GM23338 (cell line): Measurements from ENCODE around the gene POLR1A. TPM values are rescaled to one million over a fixed set of nuclear protein-coding genes. Genes with fewer than 3 reads are reported as not detected.

Source experiments
- ATAC-seq: fragments of 200-7000 bp; cut with Tn5 transposase; 3 replicates; pipeline ENCODE4 v1.9.1; 2020
- DNase-seq: peaks from one replicate; pipeline ENCODE4 v3.0.0-alpha.2; 2015; ENCODE audit warnings: low spot score
- H2AFZ ChIP-seq: fragments of 200-600 bp; sonication (generic); 2 replicates; pipeline ENCODE4 v1.8.0; 2016; ENCODE audit warnings: antibody characterized with exemption, mild to moderate bottlenecking, moderate library complexity
- H3F3A ChIP-seq: fragments of 200-600 bp; sonication (generic); replicated peaks from 2 replicates; pipeline ENCODE4 v1.8.0; 2017; ENCODE audit warnings: antibody characterized with exemption, mixed run types, low read depth
- H3K27ac ChIP-seq: fragments of 200-600 bp; sonication (generic); 2 replicates; pipeline ENCODE4 v1.6.1; 2016; ENCODE audit warnings: low read depth
- H3K27me3 ChIP-seq: fragments of 200-600 bp; sonication (generic); 2 replicates; pipeline ENCODE4 v1.8.0; 2016; ENCODE audit warnings: mild to moderate bottlenecking, mixed run types, moderate library complexity; ENCODE audit not compliant: insufficient read depth
- H3K36me3 ChIP-seq: fragments of 200-600 bp; sonication (generic); 2 replicates; pipeline ENCODE4 v1.8.0; 2016; ENCODE audit warnings: mild to moderate bottlenecking; ENCODE audit not compliant: insufficient read depth
- H3K4me1 ChIP-seq: fragments of 200-600 bp; sonication (generic); 2 replicates; pipeline ENCODE4 v1.8.0; 2016; ENCODE audit warnings: mild to moderate bottlenecking, moderate library complexity; ENCODE audit not compliant: insufficient read depth
- H3K4me2 ChIP-seq: fragments of 200-600 bp; sonication (generic); 2 replicates; pipeline ENCODE4 v1.7.1; 2017; ENCODE audit warnings: mixed run types
- H3K4me3 ChIP-seq: fragments of 200-600 bp; sonication (generic); 2 replicates; pipeline ENCODE4 v1.6.1; 2016; ENCODE audit warnings: mixed run types
- H3K79me2 ChIP-seq: fragments of 200-600 bp; sonication (generic); replicated peaks from 2 replicates; pipeline ENCODE4 v1.8.0; 2017; ENCODE audit warnings: mild to moderate bottlenecking; ENCODE audit not compliant: insufficient read depth
- H3K9me2 ChIP-seq: fragments of 200-600 bp; sonication (generic); 2 replicates; pipeline ENCODE4 v1.8.0; 2017; ENCODE audit not compliant: insufficient read depth
- H4K20me1 ChIP-seq: fragments of 200-600 bp; sonication (generic); replicated peaks from 2 replicates; pipeline ENCODE4 v1.8.0; 2017; ENCODE audit warnings: mild to moderate bottlenecking; ENCODE audit not compliant: insufficient read depth
- H3K27ac Mint-ChIP-seq: 2 replicates; pipeline ENCODE4 v1.8.0; 2020; ENCODE audit warnings: inconsistent platforms, mild to moderate bottlenecking, moderate library complexity, mixed read lengths
- H3K27me3 Mint-ChIP-seq: 3 replicates; pipeline ENCODE4 v1.8.0; 2022; ENCODE audit warnings: low read depth, mild to moderate bottlenecking, moderate library complexity, mixed read lengths, inconsistent platforms; ENCODE audit not compliant: insufficient read depth, poor library complexity
- H3K36me3 Mint-ChIP-seq: 3 replicates; pipeline ENCODE4 v1.8.0; 2021; ENCODE audit warnings: low read depth, mild to moderate bottlenecking, inconsistent platforms, moderate library complexity, mixed read lengths
- H3K4me1 Mint-ChIP-seq: 3 replicates; pipeline ENCODE4 v1.8.0; 2020; ENCODE audit warnings: mild to moderate bottlenecking, inconsistent platforms, mixed read lengths
- H3K4me3 Mint-ChIP-seq: 3 replicates; pipeline ENCODE4 v1.8.0; 2021; ENCODE audit warnings: moderate library complexity, mild to moderate bottlenecking, inconsistent platforms, mixed read lengths
- H3K9me3 Mint-ChIP-seq: 3 replicates; pipeline ENCODE4 v1.8.0; 2020; ENCODE audit warnings: moderate library complexity, mild to moderate bottlenecking, inconsistent platforms, mixed read lengths
- CREB1 ChIP-seq: fragments of 250-450 bp; sonication (Bioruptor Pico); IDR thresholded peaks from 2 replicates; pipeline ENCODE4 v1.5.0; 2020; ENCODE audit warnings: low read depth, mild to moderate bottlenecking, moderate library complexity
- EZH2 ChIP-seq: fragments of 200-600 bp; sonication (generic); IDR thresholded peaks from one replicate; pipeline ENCODE4 v1.8.0; 2017; ENCODE audit warnings: antibody characterized with exemption, mild to moderate bottlenecking, low read depth; ENCODE audit not compliant: unreplicated experiment
- EZH2phosphoT487 ChIP-seq: fragments of 200-600 bp; sonication (generic); IDR thresholded peaks from one replicate; pipeline ENCODE4 v1.8.1; 2018; ENCODE audit warnings: antibody characterized with exemption; ENCODE audit not compliant: unreplicated experiment
- JUNB ChIP-seq: IDR thresholded peaks from one replicate; pipeline ENCODE4 v1.6.1; 2016; ENCODE audit warnings: antibody characterized with exemption; ENCODE audit not compliant: unreplicated experiment
- NANOG ChIP-seq: IDR thresholded peaks from 2 replicates; pipeline ENCODE4 v1.6.1; 2016; ENCODE audit warnings: antibody characterized with exemption, borderline replicate concordance
- POLR2AphosphoS5 ChIP-seq: IDR thresholded peaks from 2 replicates; pipeline ENCODE4 v1.6.1; 2016; ENCODE audit warnings: antibody characterized with exemption, low read depth
- REST ChIP-seq: IDR thresholded peaks from one replicate; pipeline ENCODE4 v1.6.1; 2018; ENCODE audit warnings: antibody characterized with exemption; ENCODE audit not compliant: unreplicated experiment
- STAT1 ChIP-seq: IDR thresholded peaks from one replicate; pipeline ENCODE4 v1.6.1; 2016; ENCODE audit warnings: antibody characterized with exemption; ENCODE audit not compliant: unreplicated experiment
- ZNF114 ChIP-seq: fragments of 250-450 bp; sonication (Bioruptor Pico); IDR thresholded peaks from 2 replicates; pipeline ENCODE4 v1.5.0; 2020; ENCODE audit warnings: mild to moderate bottlenecking, moderate library complexity
- ZNF331 ChIP-seq: fragments of 250-450 bp; sonication (Bioruptor Pico); IDR thresholded peaks from 2 replicates; pipeline ENCODE4 v1.5.0; 2020; ENCODE audit warnings: low read depth, mild to moderate bottlenecking, moderate library complexity
- ZNF462 ChIP-seq: fragments of 250-450 bp; sonication (Bioruptor Pico); IDR thresholded peaks from 2 replicates; pipeline ENCODE4 v1.5.0; 2020; ENCODE audit warnings: mild to moderate bottlenecking, moderate library complexity
- polyA plus RNA-seq: library from polyadenylated mRNA; unstranded; fragments of >200 nt; fragmentation: Nextera tagmentation; extraction: Ambion mirVana; gene quantifications from 2 replicates; pipeline ENCODE4 v1.2.1, GENCODE V29; 2016
- total RNA-seq: library from RNA; depleted of rRNA; stranded (reverse); fragments of >200 nt; shearing (Covaris generic); gene quantifications from 2 replicates; pipeline ENCODE4 v1.2.3, GENCODE V29; 2014
- TF ChIP-seq, protein P1 (sequence below): IDR thresholded peaks from 2 replicates; pipeline ENCODE4 v1.6.1; 2016; ENCODE audit warnings: antibody characterized with exemption

The POLR1A gene
- total and polyA plus RNA-seq, 2 experiments from 2014 or later: 13.8 to 43.2 TPM

- Histone ChIP-seq H3K9me2 (no peaks in the 10 kb centered on the region), H3K4me2 (no peak overlapping the region), H4K20me1 (no peaks in the 10 kb centered on the region), H3F3A (no peaks in the 10 kb centered on the region), H3K36me3 (no peaks in the 10 kb centered on the region), H3K4me1 (no peaks in the 10 kb centered on the region), H3K27ac (no peak overlapping the region), H3K27me3 (no peaks in the 10 kb centered on the region), H3K79me2 (no peaks in the 10 kb centered on the region), H2AFZ (no peak overlapping the region), H3K4me3 (no peak overlapping the region)
- Mint-ChIP-seq H3K36me3 (no peaks in the 10 kb centered on the region; the same call in 2 of the 3 replicates), H3K4me1 (no peaks in the 10 kb centered on the region), H3K27ac (no peak overlapping the region), H3K27me3 (peaks cover 6% of the 10 kb centered on the region), H3K9me3 (no peaks in the 10 kb centered on the region; the same call in 2 of the 3 replicates), H3K4me3 (no peak overlapping the region)
- DNase-seq (no peak), ATAC-seq (no peak)
- TF ChIP-seq JUNB: no peak
- TF ChIP-seq EZH2: no peak
- no peak for TF ChIP-seq ZNF462 (CRISPR knock-in tag)
Observed at GRCh38 chr2:85984788-85985187, 120.9 kb downstream of the POLR1A start.

GRCh38 chr2:85983766-85984165 is 121.9 kb downstream of the POLR1A start:
- Histone ChIP-seq H3K27me3 (no peaks in the 10 kb centered on the region), H3K79me2 (no peaks in the 10 kb centered on the region), H3K27ac (no peak overlapping the region), H3K4me1 (no peaks in the 10 kb centered on the region), H2AFZ (no peak overlapping the region), H3F3A (no peaks in the 10 kb centered on the region), H3K4me2 (no peak overlapping the region), H3K36me3 (no peaks in the 10 kb centered on the region), H3K4me3 (no peak overlapping the region), H4K20me1 (no peaks in the 10 kb centered on the region), H3K9me2 (no peaks in the 10 kb centered on the region)
- H3K9me3 Mint-ChIP-seq: no peaks in the 10 kb centered on the region; the same call in 2 of the 3 replicates
- ATAC-seq: no peak
- peaks cover 6% of the 10 kb centered on the region for H3K27me3 Mint-ChIP-seq
- no peaks in the 10 kb centered on the region; the same call in 2 of the 3 replicates for H3K36me3 Mint-ChIP-seq
- no peak overlapping the region for H3K4me3 Mint-ChIP-seq
- no peak overlapping the region for H3K27ac Mint-ChIP-seq
- no peak for DNase-seq
- H3K4me1 Mint-ChIP-seq: no peaks in the 10 kb centered on the region
- TF ChIP-seq EZH2phosphoT487 (no peak), POLR2AphosphoS5 (no peak), ZNF331 (CRISPR knock-in tag) (no peak), STAT1 (no peak), ZNF114 (CRISPR knock-in tag) (no peak), NANOG (no peak), CREB1 (CRISPR knock-in tag) (no peak), REST (no peak)
- TF ChIP-seq, protein P1, sequence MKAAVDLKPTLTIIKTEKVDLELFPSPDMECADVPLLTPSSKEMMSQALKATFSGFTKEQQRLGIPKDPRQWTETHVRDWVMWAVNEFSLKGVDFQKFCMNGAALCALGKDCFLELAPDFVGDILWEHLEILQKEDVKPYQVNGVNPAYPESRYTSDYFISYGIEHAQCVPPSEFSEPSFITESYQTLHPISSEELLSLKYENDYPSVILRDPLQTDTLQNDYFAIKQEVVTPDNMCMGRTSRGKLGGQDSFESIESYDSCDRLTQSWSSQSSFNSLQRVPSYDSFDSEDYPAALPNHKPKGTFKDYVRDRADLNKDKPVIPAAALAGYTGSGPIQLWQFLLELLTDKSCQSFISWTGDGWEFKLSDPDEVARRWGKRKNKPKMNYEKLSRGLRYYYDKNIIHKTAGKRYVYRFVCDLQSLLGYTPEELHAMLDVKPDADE: no peak
